ENCODE results near the gene AOPEP.

DNA sequence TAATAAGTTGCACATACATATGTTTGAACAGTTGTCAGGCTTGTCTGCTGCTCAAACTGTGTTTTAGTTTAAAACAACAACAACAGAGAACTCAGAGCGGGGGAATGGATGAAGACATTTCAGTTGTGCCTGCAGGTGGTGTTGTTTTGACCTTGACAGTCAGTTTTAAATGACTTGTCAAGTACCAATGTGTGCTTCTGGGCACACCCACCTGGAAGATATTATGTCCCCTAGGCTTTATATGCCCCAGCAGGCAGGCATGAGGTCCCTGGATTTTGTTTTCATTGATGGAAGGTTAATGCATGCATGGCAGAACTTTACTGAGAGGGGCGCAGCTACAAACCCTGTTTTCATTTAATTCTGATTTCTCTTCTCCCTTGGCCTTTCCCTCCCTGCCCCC lies 84.6 kb downstream of the AOPEP start:
- TF ChIP-seq, protein P1, sequence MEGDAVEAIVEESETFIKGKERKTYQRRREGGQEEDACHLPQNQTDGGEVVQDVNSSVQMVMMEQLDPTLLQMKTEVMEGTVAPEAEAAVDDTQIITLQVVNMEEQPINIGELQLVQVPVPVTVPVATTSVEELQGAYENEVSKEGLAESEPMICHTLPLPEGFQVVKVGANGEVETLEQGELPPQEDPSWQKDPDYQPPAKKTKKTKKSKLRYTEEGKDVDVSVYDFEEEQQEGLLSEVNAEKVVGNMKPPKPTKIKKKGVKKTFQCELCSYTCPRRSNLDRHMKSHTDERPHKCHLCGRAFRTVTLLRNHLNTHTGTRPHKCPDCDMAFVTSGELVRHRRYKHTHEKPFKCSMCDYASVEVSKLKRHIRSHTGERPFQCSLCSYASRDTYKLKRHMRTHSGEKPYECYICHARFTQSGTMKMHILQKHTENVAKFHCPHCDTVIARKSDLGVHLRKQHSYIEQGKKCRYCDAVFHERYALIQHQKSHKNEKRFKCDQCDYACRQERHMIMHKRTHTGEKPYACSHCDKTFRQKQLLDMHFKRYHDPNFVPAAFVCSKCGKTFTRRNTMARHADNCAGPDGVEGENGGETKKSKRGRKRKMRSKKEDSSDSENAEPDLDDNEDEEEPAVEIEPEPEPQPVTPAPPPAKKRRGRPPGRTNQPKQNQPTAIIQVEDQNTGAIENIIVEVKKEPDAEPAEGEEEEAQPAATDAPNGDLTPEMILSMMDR (IDR thresholded peaks at IDR 0.05): no peak
- TF ChIP-seq ESRRA (CRISPR knock-in tag; IDR thresholded peaks at IDR 0.05; ENCODE audit: borderline replicate concordance): no peak
- TF ChIP-seq, protein P2, sequence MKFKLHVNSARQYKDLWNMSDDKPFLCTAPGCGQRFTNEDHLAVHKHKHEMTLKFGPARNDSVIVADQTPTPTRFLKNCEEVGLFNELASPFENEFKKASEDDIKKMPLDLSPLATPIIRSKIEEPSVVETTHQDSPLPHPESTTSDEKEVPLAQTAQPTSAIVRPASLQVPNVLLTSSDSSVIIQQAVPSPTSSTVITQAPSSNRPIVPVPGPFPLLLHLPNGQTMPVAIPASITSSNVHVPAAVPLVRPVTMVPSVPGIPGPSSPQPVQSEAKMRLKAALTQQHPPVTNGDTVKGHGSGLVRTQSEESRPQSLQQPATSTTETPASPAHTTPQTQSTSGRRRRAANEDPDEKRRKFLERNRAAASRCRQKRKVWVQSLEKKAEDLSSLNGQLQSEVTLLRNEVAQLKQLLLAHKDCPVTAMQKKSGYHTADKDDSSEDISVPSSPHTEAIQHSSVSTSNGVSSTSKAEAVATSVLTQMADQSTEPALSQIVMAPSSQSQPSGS (CRISPR knock-in tag; IDR thresholded peaks at IDR 0.05; ENCODE audit: borderline replicate concordance, low read depth): no peak
- TF ChIP-seq, protein P3, sequence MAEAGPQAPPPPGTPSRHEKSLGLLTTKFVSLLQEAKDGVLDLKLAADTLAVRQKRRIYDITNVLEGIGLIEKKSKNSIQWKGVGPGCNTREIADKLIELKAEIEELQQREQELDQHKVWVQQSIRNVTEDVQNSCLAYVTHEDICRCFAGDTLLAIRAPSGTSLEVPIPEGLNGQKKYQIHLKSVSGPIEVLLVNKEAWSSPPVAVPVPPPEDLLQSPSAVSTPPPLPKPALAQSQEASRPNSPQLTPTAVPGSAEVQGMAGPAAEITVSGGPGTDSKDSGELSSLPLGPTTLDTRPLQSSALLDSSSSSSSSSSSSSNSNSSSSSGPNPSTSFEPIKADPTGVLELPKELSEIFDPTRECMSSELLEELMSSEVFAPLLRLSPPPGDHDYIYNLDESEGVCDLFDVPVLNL (CRISPR knock-in tag; IDR thresholded peaks at IDR 0.05; ENCODE audit: borderline replicate concordance, low read depth): no peak
- TF ChIP-seq JUN (CRISPR knock-in tag; IDR thresholded peaks at IDR 0.05): no peak
- TF ChIP-seq, protein P4, sequence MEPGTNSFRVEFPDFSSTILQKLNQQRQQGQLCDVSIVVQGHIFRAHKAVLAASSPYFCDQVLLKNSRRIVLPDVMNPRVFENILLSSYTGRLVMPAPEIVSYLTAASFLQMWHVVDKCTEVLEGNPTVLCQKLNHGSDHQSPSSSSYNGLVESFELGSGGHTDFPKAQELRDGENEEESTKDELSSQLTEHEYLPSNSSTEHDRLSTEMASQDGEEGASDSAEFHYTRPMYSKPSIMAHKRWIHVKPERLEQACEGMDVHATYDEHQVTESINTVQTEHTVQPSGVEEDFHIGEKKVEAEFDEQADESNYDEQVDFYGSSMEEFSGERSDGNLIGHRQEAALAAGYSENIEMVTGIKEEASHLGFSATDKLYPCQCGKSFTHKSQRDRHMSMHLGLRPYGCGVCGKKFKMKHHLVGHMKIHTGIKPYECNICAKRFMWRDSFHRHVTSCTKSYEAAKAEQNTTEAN (CRISPR knock-in tag; IDR thresholded peaks at IDR 0.05): no peak
- TF ChIP-seq, protein P5, sequence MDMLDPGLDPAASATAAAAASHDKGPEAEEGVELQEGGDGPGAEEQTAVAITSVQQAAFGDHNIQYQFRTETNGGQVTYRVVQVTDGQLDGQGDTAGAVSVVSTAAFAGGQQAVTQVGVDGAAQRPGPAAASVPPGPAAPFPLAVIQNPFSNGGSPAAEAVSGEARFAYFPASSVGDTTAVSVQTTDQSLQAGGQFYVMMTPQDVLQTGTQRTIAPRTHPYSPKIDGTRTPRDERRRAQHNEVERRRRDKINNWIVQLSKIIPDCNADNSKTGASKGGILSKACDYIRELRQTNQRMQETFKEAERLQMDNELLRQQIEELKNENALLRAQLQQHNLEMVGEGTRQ (CRISPR knock-in tag; IDR thresholded peaks at IDR 0.05): no peak
- TF ChIP-seq, protein P6, sequence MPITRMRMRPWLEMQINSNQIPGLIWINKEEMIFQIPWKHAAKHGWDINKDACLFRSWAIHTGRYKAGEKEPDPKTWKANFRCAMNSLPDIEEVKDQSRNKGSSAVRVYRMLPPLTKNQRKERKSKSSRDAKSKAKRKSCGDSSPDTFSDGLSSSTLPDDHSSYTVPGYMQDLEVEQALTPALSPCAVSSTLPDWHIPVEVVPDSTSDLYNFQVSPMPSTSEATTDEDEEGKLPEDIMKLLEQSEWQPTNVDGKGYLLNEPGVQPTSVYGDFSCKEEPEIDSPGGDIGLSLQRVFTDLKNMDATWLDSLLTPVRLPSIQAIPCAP (CRISPR knock-in tag; IDR thresholded peaks at IDR 0.05): no peak
- TF ChIP-seq, protein P7, sequence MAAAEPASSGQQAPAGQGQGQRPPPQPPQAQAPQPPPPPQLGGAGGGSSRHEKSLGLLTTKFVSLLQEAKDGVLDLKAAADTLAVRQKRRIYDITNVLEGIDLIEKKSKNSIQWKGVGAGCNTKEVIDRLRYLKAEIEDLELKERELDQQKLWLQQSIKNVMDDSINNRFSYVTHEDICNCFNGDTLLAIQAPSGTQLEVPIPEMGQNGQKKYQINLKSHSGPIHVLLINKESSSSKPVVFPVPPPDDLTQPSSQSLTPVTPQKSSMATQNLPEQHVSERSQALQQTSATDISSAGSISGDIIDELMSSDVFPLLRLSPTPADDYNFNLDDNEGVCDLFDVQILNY (CRISPR knock-in tag; IDR thresholded peaks at IDR 0.05): no peak
- TF ChIP-seq CREB1 (CRISPR knock-in tag; IDR thresholded peaks at IDR 0.05): no peak
- TF ChIP-seq SP1 (CRISPR knock-in tag; conservative IDR thresholded peaks at IDR 0.05): no peak
- TF ChIP-seq KAT7 (CRISPR knock-in tag; IDR thresholded peaks at IDR 0.05; ENCODE audit: borderline replicate concordance): no peak
- no peak for TF ChIP-seq ZNF423 (CRISPR knock-in tag; IDR thresholded peaks at IDR 0.05)

Data from WTC11 (cell line).